Small intestine (tissue), 7 donors: ENCODE measurements around the gene ERC2. TPM values are rescaled to one million over a fixed set of nuclear protein-coding genes. Genes with fewer than 3 reads are reported as not detected.

Source experiments
- DNase-seq, 2 donors: peaks; one replicate each; pipeline versions ENCODE4 v3.0.0 to v3.0.0-alpha.2; 2013
- FAIRE-seq: peaks from 2 replicates; lab custom pipeline; 2012; peaks lifted over from hg19 to GRCh38; lab: Jason Lieb, UNC
- H3K27ac ChIP-seq, 3 donors: one replicate each; pipeline ENCODE4 v1.5.1; 2013; ENCODE audit warnings: low read length in 2 of 3, mild to moderate bottlenecking in 2 of 3, control low read depth in 1 of 3, inconsistent platforms in 1 of 3, low read depth in 1 of 3, moderate library complexity in 1 of 3
- H3K27me3 ChIP-seq, 3 donors: one replicate each; pipeline ENCODE4 v1.6.1; 2013; ENCODE audit warnings: low read length in 3 of 3, inconsistent platforms in 1 of 3; ENCODE audit not compliant: control insufficient read depth in 3 of 3, insufficient read depth in 3 of 3
- H3K36me3 ChIP-seq, 3 donors: one replicate each; pipeline ENCODE4 v1.6.1; 2013; ENCODE audit warnings: low read length in 3 of 3, inconsistent platforms in 1 of 3, low read depth in 1 of 3, mild to moderate bottlenecking in 1 of 3, moderate library complexity in 1 of 3; ENCODE audit not compliant: control insufficient read depth in 3 of 3, insufficient read depth in 2 of 3
- H3K4me1 ChIP-seq, 3 donors: one replicate each; pipeline ENCODE4 v1.6.1; 2013; ENCODE audit warnings: low read length in 2 of 3, inconsistent platforms in 1 of 3, low read depth in 1 of 3, mild to moderate bottlenecking in 1 of 3, moderate library complexity in 1 of 3; ENCODE audit not compliant: control insufficient read depth in 3 of 3, insufficient read depth in 2 of 3
- H3K4me3 ChIP-seq, 3 donors: one replicate each; pipeline ENCODE4 v1.5.1; 2013; ENCODE audit warnings: low read length in 3 of 3, control low read depth in 1 of 3, inconsistent platforms in 1 of 3, low read depth in 1 of 3, mild to moderate bottlenecking in 1 of 3, moderate library complexity in 1 of 3
- H3K9me3 ChIP-seq, 2 donors: one replicate each; pipeline ENCODE4 v1.6.1; 2013; ENCODE audit warnings: low read depth in 1 of 2, low read length in 1 of 2; ENCODE audit not compliant: control insufficient read depth in 2 of 2, insufficient read depth in 1 of 2
- WGBS, 3 donors: extraction: QIAGEN DNeasy Blood & Tissue Kit; methylation state at CpG; one replicate each; pipeline ENCODE4 v1.1.7; 2013; 5-methylcytosine and 5-hydroxymethylcytosine counted together
- polyA plus RNA-seq, 4 donors: library from polyadenylated mRNA; stranded (reverse) in 3 of 4; unstranded in 1 of 4; fragments of 200-250 nt in 3 of 4; fragments of 120-200 nt in 1 of 4; gene quantifications; one replicate each; pipeline versions ENCODE4 v1.2.1 to v1.2.3, GENCODE V29; 2013
- donor health status: healthy with polysubstance abuse.
- donor health status: control.
- donor health status: control.
- donor health status: Bipolar disorder and iron deficiency.
- donor health status: healthy.

The ERC2 gene
- polyA plus RNA-seq, 4 donors: 0.73 to 2.0 TPM; not detected in 2

DNA sequence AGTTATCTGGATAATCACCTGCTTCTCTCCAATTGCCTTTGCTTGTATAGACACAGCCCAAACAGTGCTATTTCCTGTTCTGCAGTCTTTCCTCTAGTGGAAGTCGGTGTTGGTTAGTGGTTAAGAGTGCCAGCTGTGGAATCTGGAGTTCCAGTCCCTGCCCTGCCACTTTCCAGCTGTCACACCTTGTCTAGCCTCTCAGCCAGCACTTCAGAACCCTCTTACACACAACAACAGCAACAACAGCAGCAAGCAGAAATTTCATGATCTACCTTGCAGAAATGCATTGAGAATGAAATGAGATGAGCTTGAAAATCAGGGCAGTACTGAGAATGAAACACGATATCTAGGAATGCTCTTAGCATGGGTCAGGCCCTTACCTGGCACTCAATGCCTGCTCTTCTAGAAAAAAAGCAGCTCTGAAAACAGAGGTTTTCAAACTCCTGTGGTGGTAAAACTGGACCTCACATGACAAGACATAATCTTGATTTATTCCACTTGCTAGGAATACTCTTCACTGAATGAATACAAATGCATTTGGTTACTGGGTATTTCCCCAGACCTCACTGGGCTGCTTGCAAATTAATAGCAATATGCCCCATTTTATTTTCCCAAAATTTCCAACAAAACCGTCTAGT, 977.9 kb downstream of the ERC2 start:
- DNase-seq (no peak), FAIRE-seq (no peak)
- 10 to 36% (median 25%) methylated on average over 3 of the region's 3 CpGs for WGBS, 3 donors
- Histone ChIP-seq H3K27me3 (peaks cover 15 to 58% (median 23%) of the 10 kb centered on the region in 3 donors), H3K4me3 (no peak overlapping the region), H3K9me3 (no peaks in the 10 kb centered on the region), H3K36me3 (no peaks in the 10 kb centered on the region), H3K4me1 (peaks cover 0 to 18% (median 0%) of the 10 kb centered on the region in 3 donors), H3K27ac (no peak overlapping the region)

DNA sequence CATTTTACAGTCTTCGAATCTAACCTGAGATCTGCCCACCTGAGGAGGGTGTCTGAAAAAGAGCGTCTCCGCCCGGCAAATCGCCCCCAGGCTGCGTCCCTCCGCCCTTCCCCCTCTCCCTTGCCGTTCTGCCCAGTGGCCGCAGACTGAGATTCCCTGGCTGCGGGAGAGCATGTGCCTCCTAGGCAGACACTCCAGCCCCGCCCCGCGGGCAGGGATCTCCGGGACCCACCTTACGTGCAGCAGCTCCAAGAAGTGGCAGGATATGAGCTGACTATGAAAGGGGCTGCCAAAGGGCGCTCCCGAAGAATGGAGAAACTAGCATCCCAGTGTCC, 978.5 kb downstream of the ERC2 start:
- WGBS, 3 donors: 4 to 18% (median 8%) methylated on average over 17 of the region's 17 CpGs
- peak in 1 of 2 donors; percentile 27 for DNase-seq

DNA sequence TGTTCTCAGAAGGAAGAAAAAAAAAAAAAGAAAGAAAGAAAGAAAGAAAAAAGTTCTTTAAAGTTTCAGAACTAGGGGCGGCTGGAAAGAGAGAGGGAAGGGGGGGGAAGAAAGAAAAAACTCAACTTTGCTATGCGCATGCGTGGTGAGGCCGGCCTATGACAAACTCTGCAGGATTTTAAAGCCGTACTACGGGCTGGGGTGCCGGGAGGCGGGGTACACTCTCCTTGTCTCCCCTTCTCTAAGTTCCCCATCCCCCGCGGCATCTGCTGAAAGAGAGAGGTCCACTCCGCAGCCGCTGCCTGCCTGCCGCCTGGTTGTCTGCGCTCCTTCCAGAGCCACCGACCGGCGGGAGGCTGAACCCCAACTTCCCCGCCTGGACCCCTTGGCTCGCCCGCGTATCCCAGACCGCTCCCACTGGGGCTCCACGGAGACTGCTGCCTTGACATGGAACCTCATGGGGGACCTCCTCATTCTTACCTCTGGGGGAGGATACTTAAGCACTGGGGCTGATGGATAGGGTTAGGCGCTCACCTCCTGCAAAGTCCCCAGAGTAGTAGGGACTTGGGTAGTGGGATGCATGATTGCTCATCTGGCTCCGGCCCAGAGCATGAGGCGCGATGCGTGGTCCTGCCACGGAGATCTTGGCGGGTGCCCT, 979.7 kb downstream of the ERC2 start:
- Histone ChIP-seq H3K27ac (no peak overlapping the region), H3K27me3 (peaks cover 18 to 76% (median 33%) of the 10 kb centered on the region in 3 donors), H3K4me1 (peaks cover 0 to 25% (median 0%) of the 10 kb centered on the region in 3 donors), H3K36me3 (no peaks in the 10 kb centered on the region), H3K4me3 (peak overlapping the region in 2 of 3 donors; percentile 44 to 65), H3K9me3 (no peaks in the 10 kb centered on the region)
- WGBS, 3 donors: 1 to 2% (median 2%) methylated on average over 29 to 30 of the region's 30 CpGs
- DNase-seq (peak; percentile 22 to 73), FAIRE-seq (no peak)

More for the DNA sequence above, 978.5 kb downstream of the ERC2 start:
- Histone ChIP-seq H3K9me3 (no peaks in the 10 kb centered on the region), H3K4me3 (no peak overlapping the region), H3K36me3 (no peaks in the 10 kb centered on the region), H3K27me3 (peaks cover 18 to 63% (median 25%) of the 10 kb centered on the region in 3 donors), H3K4me1 (peaks cover 0 to 22% (median 0%) of the 10 kb centered on the region in 3 donors), H3K27ac (no peak overlapping the region)
- no peak for FAIRE-seq

DNA sequence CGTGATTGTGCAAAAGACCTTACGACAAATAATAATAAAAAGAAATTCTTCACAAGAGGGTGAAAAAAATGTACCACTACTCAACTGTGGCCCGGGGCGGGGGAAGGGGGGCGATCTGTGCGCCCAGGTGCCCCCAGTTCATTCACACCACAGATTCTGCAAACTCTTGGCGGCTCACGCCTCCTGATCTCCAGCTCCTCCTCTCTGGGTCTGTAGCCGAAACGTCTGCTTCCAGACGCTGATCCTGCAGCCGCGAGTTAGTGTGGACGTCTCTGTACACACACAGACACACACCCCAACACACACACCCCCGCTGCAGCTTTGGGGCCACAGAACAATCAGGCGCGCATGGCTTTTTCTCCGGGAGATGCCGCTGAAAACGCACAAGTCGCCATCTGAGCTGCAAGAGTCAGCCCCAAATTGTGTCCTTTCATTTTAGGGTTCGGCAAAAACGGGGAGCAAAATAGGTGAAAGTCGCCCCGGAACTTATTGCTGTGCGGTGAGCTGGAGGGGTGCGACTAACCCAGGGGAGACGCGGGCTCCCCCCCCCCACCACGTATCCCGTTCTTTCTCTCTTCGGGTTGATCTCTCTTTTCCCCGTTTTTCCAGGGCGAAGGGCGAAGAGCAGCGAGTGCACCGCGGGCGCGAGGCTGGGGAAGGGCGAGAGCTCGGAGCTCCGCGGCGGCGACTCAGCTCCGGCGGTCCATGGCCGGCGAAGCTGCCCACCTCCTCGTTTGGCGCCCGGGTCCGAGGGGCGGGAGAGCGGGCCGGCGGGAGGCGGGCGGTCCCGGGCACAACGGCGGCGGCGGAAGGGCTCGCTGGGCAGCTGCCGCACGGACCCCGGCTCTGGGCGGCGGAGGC, 980.7 kb downstream of the ERC2 start:
- 0 to 1% (median 0%) methylated on average over 49 to 71 of the region's 71 CpGs for WGBS, 3 donors
- Histone ChIP-seq H3K9me3 (no peaks in the 10 kb centered on the region), H3K36me3 (no peaks in the 10 kb centered on the region), H3K4me1 (peaks cover 0 to 28% (median 0%) of the 10 kb centered on the region in 3 donors), H3K27me3 (peaks cover 18 to 79% (median 41%) of the 10 kb centered on the region in 3 donors), H3K4me3 (peak overlapping the region; percentile 40 to 65 (median 44)), H3K27ac (peak overlapping the region in 2 of 3 donors; percentile 55 to 64)
- FAIRE-seq: no peak
- DNase-seq: peak; percentile 12 to 59

DNA sequence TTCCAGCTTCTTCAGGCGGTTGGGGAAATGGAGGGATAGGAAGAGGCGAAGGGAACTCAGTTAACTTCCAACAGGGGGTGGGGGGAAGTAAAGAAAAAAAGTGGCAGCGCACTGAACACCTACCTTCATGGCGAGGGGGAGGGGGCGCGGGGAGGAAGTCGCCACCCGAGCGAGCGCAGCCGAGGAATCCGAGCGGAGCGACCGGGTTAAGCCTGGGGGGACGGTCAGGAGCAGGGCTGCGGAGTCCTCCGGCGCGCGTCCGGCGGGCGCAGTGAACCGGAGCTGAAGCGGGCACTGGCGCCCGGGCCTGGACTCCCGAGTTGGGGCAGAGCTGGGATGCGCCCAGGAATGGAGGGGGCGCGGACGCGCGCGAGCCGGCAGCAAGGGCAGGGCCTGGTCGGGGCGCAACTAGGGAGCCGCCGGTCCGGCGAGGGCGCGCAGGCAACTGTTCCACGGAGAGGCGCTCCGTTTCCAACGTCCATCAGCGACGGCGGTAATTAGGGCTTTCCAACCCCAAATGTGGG, 981.3 kb downstream of the ERC2 start, which contains the start of gene WNT5A:
Gene WNT5A, minus strand, starts transcription at position 450 of the 524 bp plus-strand sequence. Its CDS starts 321 bp downstream, at position 129.
- H3K9me3 ChIP-seq: no peaks in the 10 kb centered on the region
- H3K36me3 ChIP-seq: no peaks in the 10 kb centered on the region
- H3K4me3 ChIP-seq: peak within 1 kb of the TSS; percentile 44 to 65 (median 50)
- WGBS, 3 donors: 1% methylated on average over 46 to 52 of the region's 52 CpGs
- H3K4me1 ChIP-seq: peaks cover 0 to 33% (median 0%) of the 10 kb centered on the region in 3 donors
- DNase-seq (peak in 1 of 2 donors; percentile 55), FAIRE-seq (no peak)
- peak within 1 kb of the TSS in 2 of 3 donors; percentile 55 to 64 for H3K27ac ChIP-seq
- peaks cover 18 to 86% (median 47%) of the 10 kb centered on the region in 3 donors for H3K27me3 ChIP-seq

DNA sequence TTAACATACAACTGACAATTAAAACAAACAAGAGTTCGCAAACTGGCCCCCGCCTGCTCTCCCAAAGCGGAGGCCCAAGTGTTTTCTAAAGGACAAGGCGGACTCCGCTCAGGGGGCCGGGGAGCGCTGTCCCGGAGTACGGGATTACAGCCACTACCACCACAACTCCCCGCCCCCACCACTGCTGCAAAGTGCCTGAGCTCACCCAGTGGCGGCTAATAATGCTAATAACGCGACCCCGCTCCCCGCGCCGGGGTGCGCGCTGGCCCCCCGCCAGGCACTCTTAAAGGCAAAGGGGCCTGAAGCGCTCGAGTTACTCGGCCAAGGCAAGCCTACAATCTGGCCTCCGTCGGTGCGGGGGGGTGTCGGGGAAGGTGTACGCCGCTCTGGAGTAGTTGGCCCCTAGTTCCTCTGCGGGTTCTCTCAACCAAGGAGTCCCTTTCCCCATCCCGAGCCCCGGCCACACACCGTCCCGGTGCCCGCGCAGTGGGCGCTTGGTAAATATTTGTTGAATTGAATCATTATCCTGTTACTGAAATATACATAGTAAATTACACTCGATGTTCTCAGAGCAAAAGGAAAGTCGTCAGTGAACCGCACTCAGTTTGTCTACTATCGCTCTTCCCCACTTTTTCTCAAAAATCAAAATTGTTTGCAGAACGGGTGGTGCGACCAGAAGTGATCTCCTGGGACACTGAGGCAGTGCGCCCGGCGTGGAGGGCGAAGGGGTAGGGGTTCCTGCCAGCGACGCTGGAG, 982.0 kb downstream of the ERC2 start:
- H3K4me3 ChIP-seq: peak overlapping the region; percentile 18 to 65 (median 50)
- WGBS, 3 donors: 1 to 3% (median 2%) methylated on average over 49 of the region's 49 CpGs
- H3K27me3 ChIP-seq: peaks cover 21 to 92% (median 50%) of the 10 kb centered on the region in 3 donors
- H3K27ac ChIP-seq: peak overlapping the region in 2 of 3 donors; percentile 45 to 64
- DNase-seq (peak in 1 of 2 donors; percentile 59), FAIRE-seq (no peak)
- H3K9me3 ChIP-seq: no peaks in the 10 kb centered on the region
- peaks cover 0 to 39% (median 0%) of the 10 kb centered on the region in 3 donors for H3K4me1 ChIP-seq
- no peaks in the 10 kb centered on the region for H3K36me3 ChIP-seq

DNA sequence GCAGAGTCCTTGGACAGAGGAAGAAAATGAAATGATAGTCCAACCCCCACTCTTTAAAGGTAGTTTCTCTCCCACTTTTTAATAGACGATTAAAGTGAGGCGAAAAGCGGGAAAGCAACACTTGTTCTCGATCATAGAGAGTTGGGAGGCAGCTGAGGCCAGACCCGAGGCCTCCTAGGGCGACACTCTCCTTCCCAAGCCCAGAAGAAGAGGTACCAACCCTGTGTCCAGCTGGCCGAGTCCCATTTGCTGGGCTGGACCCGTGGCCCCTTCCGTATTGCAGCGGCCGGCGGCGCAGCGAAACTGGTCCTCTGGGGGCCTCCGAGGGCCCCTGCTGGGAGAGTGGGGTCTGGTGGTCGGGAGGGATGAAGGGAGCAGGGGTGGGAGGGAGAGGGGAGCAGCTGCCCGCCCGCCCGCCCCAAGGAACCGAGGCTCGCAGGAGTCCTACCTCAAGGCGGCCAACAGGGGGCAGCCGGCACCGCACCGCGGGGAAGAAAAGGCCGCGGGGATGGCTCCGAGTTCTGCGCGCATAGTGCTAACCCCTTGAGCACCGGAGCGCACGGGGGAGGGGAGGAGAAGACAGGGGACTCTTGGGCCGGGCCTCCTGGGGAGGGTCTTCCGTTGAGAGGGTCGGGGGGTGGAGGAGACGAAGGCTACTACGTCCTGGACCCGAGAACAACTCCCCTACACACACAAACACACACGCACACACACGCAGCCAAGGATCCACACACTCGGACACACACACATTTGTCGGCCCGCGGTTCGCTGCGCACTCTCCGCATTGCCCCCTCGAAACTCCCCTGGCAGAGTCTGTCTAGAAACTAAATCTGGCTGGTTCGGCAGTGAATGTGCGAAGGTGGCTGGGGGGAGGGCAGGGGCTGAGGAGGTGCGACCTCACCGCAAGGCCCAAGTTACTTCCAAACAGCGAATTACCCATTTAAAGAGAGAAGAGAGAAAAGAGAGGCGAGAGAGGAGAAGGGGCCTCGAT, 983.2 kb downstream of the ERC2 start:
- Histone ChIP-seq H3K27ac (peak overlapping the region in 2 of 3 donors; percentile 45 to 52), H3K4me3 (peak overlapping the region in 2 of 3 donors; percentile 9 to 65), H3K27me3 (peaks cover 24 to 92% (median 47%) of the 10 kb centered on the region in 3 donors), H3K9me3 (no peaks in the 10 kb centered on the region), H3K4me1 (peaks cover 0 to 45% (median 0%) of the 10 kb centered on the region in 3 donors), H3K36me3 (no peaks in the 10 kb centered on the region)
- FAIRE-seq (no peak), DNase-seq (peak; percentile 42 to 86)
- WGBS, 3 donors: 4 to 6% (median 5%) methylated on average over 47 to 57 of the region's 57 CpGs
